ENCODE measurements around the gene LANCL3. TPM values are rescaled to one million over a fixed set of nuclear protein-coding genes. Genes with fewer than 3 reads are reported as not detected.
"Not testable (repeated sequence)": the region's sequence is repeated elsewhere in the genome, so short reads cannot be mapped to it uniquely, and the experiment has no call there.

The LANCL3 gene
- total RNA-seq, 2 experiments from 2014 or later, result 0.05 to 0.11 TPM

- H3K4me1 ChIP-seq (ENCODE audit: insufficient read depth, low read length), result no peaks in the 10 kb centered on the region
- no peak for ATAC-seq (ENCODE audit: poor library complexity)
- ChIA-PET CTCF (no interaction called here), POLR2A (no interaction called here)
- intact Hi-C loops (cut with DNase I, micrococcal nuclease), result no loop called here
- no peak overlapping the region for H3K4me3 Mint-ChIP-seq
- H3K27me3 Mint-ChIP-seq, result no peaks in the 10 kb centered on the region
- H3K27me3 ChIP-seq (ENCODE audit: control insufficient read depth in 1 of 2, insufficient read depth in 2 of 2, low read length in 2 of 2), result no peaks in the 10 kb centered on the region
- TF ChIP-seq CTCF (IDR thresholded peaks at IDR 0.05), result no peak
- H3K36me3 ChIP-seq (ENCODE audit: insufficient read depth, low read length), result no peaks in the 10 kb centered on the region
- H3K27ac Mint-ChIP-seq, result no peak overlapping the region
- H3K4me3 ChIP-seq (ENCODE audit: low read length), result no peak overlapping the region
- H3K27ac ChIP-seq (ENCODE audit: low read depth in 1 of 2, low read length in 2 of 2), result no peak overlapping the region
- no peaks in the 10 kb centered on the region for H3K4me1 Mint-ChIP-seq (ENCODE audit: low read depth)
- H3K9me3 ChIP-seq (ENCODE audit: control insufficient read depth in 1 of 2, insufficient read depth in 1 of 2, low read length in 2 of 2), result no peaks in the 10 kb centered on the region
- no peaks in the 10 kb centered on the region for H3K36me3 Mint-ChIP-seq (ENCODE audit: low read depth)
- no peaks in the 10 kb centered on the region for H3K9me3 Mint-ChIP-seq
- no peak for DNase-seq
These were observed 18.0 kb upstream of the LANCL3 start for GRCh38 chrX:37553476-37553875.

- H3K9me3 ChIP-seq (ENCODE audit: control insufficient read depth in 1 of 2, insufficient read depth in 1 of 2, low read length in 2 of 2); H3K27me3 ChIP-seq (ENCODE audit: control insufficient read depth in 1 of 2, insufficient read depth in 2 of 2, low read length in 2 of 2); POLR2A ChIA-PET; H3K36me3 Mint-ChIP-seq (ENCODE audit: low read depth); ATAC-seq (ENCODE audit: poor library complexity); H3K4me3 ChIP-seq (ENCODE audit: low read length); H3K9me3 Mint-ChIP-seq; intact Hi-C loops (cut with DNase I, micrococcal nuclease); H3K4me1 ChIP-seq (ENCODE audit: insufficient read depth, low read length); CTCF ChIA-PET; H3K4me1 Mint-ChIP-seq (ENCODE audit: low read depth); H3K27ac Mint-ChIP-seq; DNase-seq; H3K27ac ChIP-seq (ENCODE audit: low read depth in 1 of 2, low read length in 2 of 2); H3K36me3 ChIP-seq (ENCODE audit: insufficient read depth, low read length); H3K4me3 Mint-ChIP-seq: not testable (repeated sequence)
- peaks cover 10% of the 10 kb centered on the region for H3K27me3 Mint-ChIP-seq
These were observed 6.2 kb upstream of the LANCL3 start for GRCh38 chrX:37565254-37565653.

- ATAC-seq (ENCODE audit: poor library complexity); H3K4me1 ChIP-seq (ENCODE audit: insufficient read depth, low read length); CTCF ChIA-PET; H3K36me3 Mint-ChIP-seq (ENCODE audit: low read depth); H3K4me1 Mint-ChIP-seq (ENCODE audit: low read depth); H3K9me3 Mint-ChIP-seq; POLR2A ChIA-PET; H3K36me3 ChIP-seq (ENCODE audit: insufficient read depth, low read length); H3K4me3 ChIP-seq (ENCODE audit: low read length); H3K4me3 Mint-ChIP-seq; H3K27ac Mint-ChIP-seq; intact Hi-C loops (cut with DNase I, micrococcal nuclease); H3K9me3 ChIP-seq (ENCODE audit: control insufficient read depth in 1 of 2, insufficient read depth in 1 of 2, low read length in 2 of 2); DNase-seq; H3K27ac ChIP-seq (ENCODE audit: low read depth in 1 of 2, low read length in 2 of 2): not testable (repeated sequence)
- peaks cover 2 to 14% of the 10 kb centered on the region in 2 experiments for H3K27me3 ChIP-seq (ENCODE audit: control insufficient read depth in 1 of 2, insufficient read depth in 2 of 2, low read length in 2 of 2)
- H3K27me3 Mint-ChIP-seq, result peaks cover 31% of the 10 kb centered on the region
These were observed 1.1 kb upstream of the LANCL3 start for GRCh38 chrX:37570349-37570748.

- H3K4me3 ChIP-seq (ENCODE audit: low read length), result peak overlapping the region; percentile 37
- H3K27ac Mint-ChIP-seq; H3K4me1 ChIP-seq (ENCODE audit: insufficient read depth, low read length); POLR2A ChIA-PET; H3K9me3 Mint-ChIP-seq; H3K9me3 ChIP-seq (ENCODE audit: control insufficient read depth in 1 of 2, insufficient read depth in 1 of 2, low read length in 2 of 2); intact Hi-C loops (cut with DNase I, micrococcal nuclease); H3K36me3 ChIP-seq (ENCODE audit: insufficient read depth, low read length); H3K36me3 Mint-ChIP-seq (ENCODE audit: low read depth); H3K27ac ChIP-seq (ENCODE audit: low read depth in 1 of 2, low read length in 2 of 2); H3K4me1 Mint-ChIP-seq (ENCODE audit: low read depth); CTCF ChIA-PET: not testable (repeated sequence)
- H3K27me3 Mint-ChIP-seq, result peaks cover 41% of the 10 kb centered on the region
- H3K4me3 Mint-ChIP-seq, result peak overlapping the region; percentile 78
- peaks cover 2 to 14% of the 10 kb centered on the region in 2 experiments for H3K27me3 ChIP-seq (ENCODE audit: control insufficient read depth in 1 of 2, insufficient read depth in 2 of 2, low read length in 2 of 2)
- ATAC-seq (ENCODE audit: poor library complexity) (peak; percentile 26), DNase-seq (peak in 4 of 14 experiments; percentile 2 to 23 (median 10))
These were observed 687 bp downstream of the LANCL3 start for GRCh38 chrX:37572108-37572587.

GRCh38 chrX:37573121-37573520 is 1.7 kb downstream of the LANCL3 start:
- POLR2A ChIA-PET; H3K9me3 ChIP-seq (ENCODE audit: control insufficient read depth in 1 of 2, insufficient read depth in 1 of 2, low read length in 2 of 2); H3K27ac ChIP-seq (ENCODE audit: low read depth in 1 of 2, low read length in 2 of 2); H3K9me3 Mint-ChIP-seq; H3K36me3 ChIP-seq (ENCODE audit: insufficient read depth, low read length); H3K4me1 ChIP-seq (ENCODE audit: insufficient read depth, low read length); CTCF ChIA-PET; intact Hi-C loops (cut with DNase I, micrococcal nuclease); DNase-seq; H3K4me1 Mint-ChIP-seq (ENCODE audit: low read depth); H3K27ac Mint-ChIP-seq; ATAC-seq (ENCODE audit: poor library complexity); H3K36me3 Mint-ChIP-seq (ENCODE audit: low read depth); H3K4me3 ChIP-seq (ENCODE audit: low read length): not testable (repeated sequence)
- peak overlapping the region; percentile 51 for H3K4me3 Mint-ChIP-seq
- H3K27me3 Mint-ChIP-seq, result peaks cover 37% of the 10 kb centered on the region
- H3K27me3 ChIP-seq (ENCODE audit: control insufficient read depth in 1 of 2, insufficient read depth in 2 of 2, low read length in 2 of 2), result peaks cover 2 to 14% of the 10 kb centered on the region in 2 experiments

Measured in CD4-positive, alpha-beta T cell (primary cell).